Activated T-helper 2 cell treated with anti-CD3 and anti-CD28 coated beads, Interferon-gamma antibody, Interleukin-2, Interleukin-4, amounts not matched to agents 10 μg/mL and 5 μg/mL and 100 μg/mL, durations not matched to agents 14 hours and 24 hours and 36 hours (primary cell): ENCODE results near the gene SLAIN1. TPM values are rescaled to one million over a fixed set of nuclear protein-coding genes. Genes with fewer than 3 reads are reported as not detected.

Experiments used
- DNase-seq: peaks from one replicate; pipeline ENCODE4 v3.0.0; 2021; ENCODE audit warnings: low spot score
- H3K27ac Mint-ChIP-seq: one replicate; pipeline ENCODE4 v1.8.0; 2021; ENCODE audit warnings: mixed read lengths
- H3K27me3 Mint-ChIP-seq: one replicate; pipeline ENCODE4 v1.8.0; 2021; ENCODE audit warnings: low read depth, mixed read lengths
- H3K36me3 Mint-ChIP-seq: one replicate; pipeline ENCODE4 v1.8.0; 2021; ENCODE audit warnings: low read depth, mixed read lengths
- H3K4me1 Mint-ChIP-seq: one replicate; pipeline ENCODE4 v1.8.0; 2021; ENCODE audit warnings: low read depth, mixed read lengths
- H3K4me3 Mint-ChIP-seq: one replicate; pipeline ENCODE4 v1.8.0; 2021; ENCODE audit warnings: low read depth, mild to moderate bottlenecking, moderate library complexity, mixed read lengths
- H3K9me3 Mint-ChIP-seq: one replicate; pipeline ENCODE4 v1.8.0; 2021; ENCODE audit warnings: mixed read lengths
- intact Hi-C: fragments of 100-400 bp; cut with micrococcal nuclease; formaldehyde crosslinking; loops from one replicate; pipeline ENCODE4 v1.15.1; 2023
- total RNA-seq: library from RNA; stranded (reverse); gene quantifications from 2 replicates; pipeline ENCODE4 v1.2.3, GENCODE V29; 2022

The SLAIN1 gene
- total RNA-seq, 1 donor from 2014 or later, result 33.3 TPM

DNA sequence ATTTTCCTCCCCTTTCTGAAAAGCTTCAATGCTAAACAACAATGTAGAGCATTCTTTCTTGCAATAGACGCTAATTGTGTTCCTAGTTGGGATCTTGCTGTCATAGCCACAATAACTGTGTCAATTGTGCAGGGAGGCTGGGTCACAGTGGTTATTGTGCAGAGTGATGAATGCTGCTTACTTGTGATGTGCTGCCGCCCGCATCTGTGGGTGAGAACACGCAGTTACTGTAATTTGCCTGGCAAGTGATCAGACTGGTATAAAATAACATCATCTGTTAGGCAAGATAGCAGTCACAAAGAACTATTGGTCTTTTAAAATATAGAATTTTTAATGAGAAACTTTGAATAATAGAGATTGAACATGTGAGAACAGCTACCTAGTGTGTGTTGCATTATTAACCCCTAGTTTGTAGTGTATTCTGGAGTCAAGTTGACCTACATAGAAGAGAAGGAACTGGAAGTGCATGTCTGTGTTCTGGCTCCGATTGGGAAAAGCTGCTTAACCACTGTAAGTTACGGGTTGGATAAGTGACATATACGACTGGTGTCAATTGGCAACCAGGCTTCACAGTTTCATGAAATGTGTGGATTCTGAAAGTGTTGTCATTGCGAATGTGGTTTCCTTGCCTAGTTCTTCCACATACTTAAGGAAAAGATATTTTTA lies 43.6 kb downstream of the SLAIN1 start:
- no peak overlapping the region for H3K27ac Mint-ChIP-seq
- no peaks in the 10 kb centered on the region for H3K9me3 Mint-ChIP-seq
- no peaks in the 10 kb centered on the region for H3K27me3 Mint-ChIP-seq
- H3K4me3 Mint-ChIP-seq, result no peak overlapping the region
- no peak for DNase-seq
- peaks cover 34% of the 10 kb centered on the region for H3K36me3 Mint-ChIP-seq
- intact Hi-C loops, result no loop called here
- H3K4me1 Mint-ChIP-seq, result peaks cover 19% of the 10 kb centered on the region

DNA sequence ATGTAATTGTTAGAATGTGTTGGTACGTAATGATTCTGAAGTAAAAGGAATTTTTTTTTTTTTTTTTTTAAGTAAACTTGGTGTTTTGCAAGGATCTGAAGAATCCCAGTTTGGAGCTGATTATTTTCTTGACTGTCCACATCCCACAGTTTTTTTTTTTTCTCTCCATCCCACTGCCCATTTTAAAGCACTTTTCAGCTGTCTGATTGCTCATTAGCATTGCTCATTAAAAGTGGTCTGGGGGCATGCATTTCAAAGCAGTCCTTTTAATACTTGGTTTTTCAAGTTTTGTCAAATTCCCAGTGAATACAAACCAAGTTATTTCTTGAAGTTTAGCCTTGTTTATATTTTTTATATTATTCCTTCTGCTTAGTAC lies 44.1 kb downstream of the SLAIN1 start:
- Mint-ChIP-seq H3K27ac (no peak overlapping the region), H3K4me1 (peaks cover 19% of the 10 kb centered on the region), H3K27me3 (no peaks in the 10 kb centered on the region), H3K4me3 (no peak overlapping the region), H3K36me3 (peaks cover 39% of the 10 kb centered on the region), H3K9me3 (no peaks in the 10 kb centered on the region)
- DNase-seq, result no peak
- intact Hi-C loops, result no loop called here

- DNase-seq, result no peak
- Mint-ChIP-seq H3K36me3 (peaks cover 47% of the 10 kb centered on the region), H3K27ac (no peak overlapping the region), H3K9me3 (no peaks in the 10 kb centered on the region), H3K4me3 (no peak overlapping the region), H3K27me3 (no peaks in the 10 kb centered on the region), H3K4me1 (peaks cover 19% of the 10 kb centered on the region)
- intact Hi-C loops, result no loop called here
Observed at GRCh38 chr13:77742801-77743200, 45.3 kb downstream of the SLAIN1 start.

DNA sequence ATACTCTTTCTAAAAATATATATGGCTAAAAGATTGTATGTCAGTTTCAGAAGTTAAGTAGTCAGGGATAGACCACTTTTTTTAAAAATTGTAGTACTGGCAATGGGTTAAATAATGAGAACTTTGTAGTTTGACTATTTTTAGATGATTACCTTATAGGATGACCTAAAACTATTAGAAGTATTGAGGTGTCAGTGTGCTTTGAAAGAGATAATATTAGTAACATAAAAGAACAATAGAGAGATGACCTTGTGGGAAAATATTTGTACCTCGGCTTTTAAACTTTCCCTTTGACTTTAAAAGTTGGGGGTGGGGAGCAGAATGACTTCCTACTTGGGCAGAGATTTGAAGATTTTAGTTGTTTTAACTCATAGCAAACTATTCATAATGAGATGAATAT lies 48.3 kb downstream of the SLAIN1 start:
- no peak overlapping the region for H3K4me3 Mint-ChIP-seq
- H3K4me1 Mint-ChIP-seq, result peaks cover 12% of the 10 kb centered on the region
- no peak overlapping the region for H3K27ac Mint-ChIP-seq
- DNase-seq, result no peak
- H3K27me3 Mint-ChIP-seq, result no peaks in the 10 kb centered on the region
- intact Hi-C loops, result no loop called here
- no peaks in the 10 kb centered on the region for H3K9me3 Mint-ChIP-seq
- H3K36me3 Mint-ChIP-seq, result peaks cover 41% of the 10 kb centered on the region

- Mint-ChIP-seq H3K9me3 (no peaks in the 10 kb centered on the region), H3K36me3 (peaks cover 36% of the 10 kb centered on the region), H3K27ac (no peak overlapping the region), H3K27me3 (no peaks in the 10 kb centered on the region), H3K4me3 (no peak overlapping the region), H3K4me1 (peaks cover 19% of the 10 kb centered on the region)
- intact Hi-C loops, result no loop called here
- DNase-seq, result no peak
Observed at GRCh38 chr13:77749344-77749880, 51.9 kb downstream of the SLAIN1 start.

DNA sequence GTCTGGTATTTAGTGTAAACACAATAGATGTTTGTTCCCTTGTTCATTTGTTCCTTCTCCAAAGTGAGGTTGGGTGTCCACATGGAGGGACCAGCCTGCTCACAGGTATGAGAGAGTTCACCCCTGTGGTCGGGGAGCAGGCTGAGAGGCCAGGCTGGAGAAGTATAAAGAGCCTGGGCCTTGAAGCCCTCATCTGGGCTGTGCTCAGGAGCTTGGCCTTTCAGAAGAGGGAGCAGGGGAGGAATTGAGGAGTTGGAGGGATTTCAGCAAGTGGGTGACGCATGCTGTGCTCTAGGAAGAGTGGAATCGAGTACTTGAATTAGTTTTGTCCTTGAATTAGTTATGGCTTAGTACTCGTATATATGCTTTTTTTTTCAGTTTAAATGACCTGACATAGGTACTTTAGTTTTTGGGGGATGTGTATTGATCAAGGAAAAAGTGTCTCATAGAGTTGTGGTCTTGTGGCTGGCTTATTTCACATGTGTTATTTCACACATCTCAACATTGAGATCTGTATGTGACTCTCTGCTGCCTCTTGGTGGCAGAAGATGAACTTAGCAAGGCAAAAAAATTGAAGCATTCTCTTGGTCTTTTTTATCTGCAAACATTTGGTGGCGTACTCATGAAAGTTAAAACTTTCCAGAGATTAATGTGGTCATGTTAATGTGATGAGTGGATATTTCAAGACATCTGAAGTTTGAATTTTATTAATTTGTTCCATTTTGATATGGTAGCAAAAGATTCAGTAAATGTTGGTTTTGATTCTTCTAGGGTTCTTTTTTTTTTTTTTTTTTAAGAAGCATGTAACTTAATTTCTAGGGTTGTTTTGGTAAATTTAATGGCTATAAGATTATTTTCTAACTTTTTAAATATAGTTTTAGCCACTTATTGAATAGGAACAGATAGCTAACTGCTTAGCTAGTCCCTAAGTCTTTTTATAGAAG lies 54.3 kb downstream of the SLAIN1 start:
- peaks cover 21% of the 10 kb centered on the region for H3K36me3 Mint-ChIP-seq
- DNase-seq, result peak; percentile 23
- H3K4me3 Mint-ChIP-seq, result no peak overlapping the region
- no peak overlapping the region for H3K27ac Mint-ChIP-seq
- intact Hi-C loops, result loop anchor here (1.0 to 5.0 kb wide), 4 partner anchors 15 to 274 kb away; no protein-coding TSS in a partner anchor
- H3K27me3 Mint-ChIP-seq, result no peaks in the 10 kb centered on the region
- H3K9me3 Mint-ChIP-seq, result no peaks in the 10 kb centered on the region
- peaks cover 18% of the 10 kb centered on the region for H3K4me1 Mint-ChIP-seq

DNA sequence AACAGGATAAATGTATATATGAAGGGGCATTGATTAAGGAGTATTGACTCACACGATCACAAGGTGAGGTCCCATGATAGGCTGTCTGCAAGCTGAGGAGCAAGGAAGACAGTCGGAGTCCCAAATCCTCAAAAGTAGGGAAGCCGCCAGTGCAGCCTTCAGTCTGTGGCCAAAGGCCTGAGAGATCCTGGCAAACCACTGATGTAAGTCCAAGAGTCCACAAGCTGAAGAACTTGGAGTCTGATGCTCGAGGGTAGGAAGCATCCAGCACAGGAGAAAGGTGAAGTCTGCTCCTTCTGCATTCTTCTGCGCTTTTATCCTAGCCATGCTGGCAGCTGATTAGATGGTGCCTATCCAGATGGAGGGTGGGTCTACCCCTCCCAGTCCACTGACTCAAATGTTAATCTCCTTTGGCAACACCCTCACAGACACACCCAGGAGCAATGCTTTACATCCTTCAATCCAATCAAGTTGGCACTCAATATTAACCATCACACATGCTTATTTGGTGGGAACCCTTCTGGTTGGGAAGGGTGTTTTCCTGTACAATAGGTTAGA lies 55.1 kb downstream of the SLAIN1 start:
- H3K36me3 Mint-ChIP-seq, result peaks cover 20% of the 10 kb centered on the region
- peaks cover 18% of the 10 kb centered on the region for H3K4me1 Mint-ChIP-seq
- intact Hi-C loops, result loop anchor here (1.0 to 5.0 kb wide), 3 partner anchors 56 to 275 kb away; no protein-coding TSS in a partner anchor
- no peaks in the 10 kb centered on the region for H3K27me3 Mint-ChIP-seq
- H3K9me3 Mint-ChIP-seq, result no peaks in the 10 kb centered on the region
- no peak overlapping the region for H3K27ac Mint-ChIP-seq
- no peak for DNase-seq
- no peak overlapping the region for H3K4me3 Mint-ChIP-seq

- Mint-ChIP-seq H3K36me3 (peaks cover 68% of the 10 kb centered on the region), H3K4me1 (peaks cover 3% of the 10 kb centered on the region), H3K4me3 (no peak overlapping the region), H3K9me3 (peaks cover 5% of the 10 kb centered on the region), H3K27ac (no peak overlapping the region), H3K27me3 (no peaks in the 10 kb centered on the region)
- DNase-seq, result no peak
- intact Hi-C loops, result no loop called here
Observed at GRCh38 chr13:77760893-77761292, 63.4 kb downstream of the SLAIN1 start.

DNA sequence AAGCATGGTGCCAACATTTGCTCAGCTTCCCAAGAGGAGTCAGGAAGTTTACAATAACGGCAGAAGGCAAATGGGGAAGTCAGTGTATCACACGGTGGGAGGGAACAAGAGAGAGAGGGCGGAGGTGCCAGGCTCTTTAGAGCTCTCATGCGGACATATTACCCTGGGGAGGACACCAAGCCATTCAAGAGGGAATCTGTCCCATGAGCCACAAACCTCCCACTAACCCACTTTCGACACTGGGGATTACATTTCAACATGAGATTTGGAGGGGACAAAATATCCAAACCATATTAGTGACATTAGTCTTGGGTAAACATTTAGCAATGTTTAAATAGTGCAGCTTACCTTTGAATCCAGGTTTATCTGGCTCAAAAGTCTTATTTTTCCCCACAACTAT lies 69.9 kb downstream of the SLAIN1 start:
- Mint-ChIP-seq H3K4me3 (no peak overlapping the region), H3K4me1 (no peaks in the 10 kb centered on the region), H3K27me3 (no peaks in the 10 kb centered on the region), H3K27ac (no peak overlapping the region), H3K36me3 (peaks cover 58% of the 10 kb centered on the region), H3K9me3 (peaks cover 17% of the 10 kb centered on the region)
- no peak for DNase-seq
- intact Hi-C loops, result no loop called here

GRCh38 chr13:77774181-77774580 lies 76.7 kb downstream of the SLAIN1 start:
- intact Hi-C loops, result no loop called here
- Mint-ChIP-seq H3K4me3 (no peak overlapping the region), H3K27me3 (no peaks in the 10 kb centered on the region)

DNA sequence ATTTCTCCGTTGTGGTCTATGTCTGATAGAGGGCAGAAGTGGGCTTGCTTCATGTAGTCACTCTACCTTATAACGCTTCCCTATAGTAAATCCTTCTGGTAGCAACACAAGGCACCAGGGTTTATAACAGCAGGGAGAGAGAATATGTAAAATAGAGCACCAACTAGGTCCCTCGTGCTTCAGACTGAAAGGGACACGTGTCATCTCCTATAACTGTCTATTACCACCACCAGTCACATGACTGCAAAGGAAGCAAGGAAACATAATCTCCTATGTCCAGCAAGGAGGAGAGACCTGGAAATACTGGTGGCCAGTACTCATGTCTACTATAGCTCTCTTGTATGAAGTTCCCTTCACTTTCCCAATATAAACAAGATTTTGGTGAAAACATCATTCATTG lies 79.2 kb downstream of the SLAIN1 start:
- Mint-ChIP-seq H3K27ac (no peak overlapping the region), H3K4me3 (no peak overlapping the region), H3K27me3 (no peaks in the 10 kb centered on the region), H3K36me3 (no peaks in the 10 kb centered on the region), H3K4me1 (peaks cover 10% of the 10 kb centered on the region), H3K9me3 (no peaks in the 10 kb centered on the region)
- intact Hi-C loops, result no loop called here
- no peak for DNase-seq

More at GRCh38 chr13:77774181-77774580, 76.7 kb downstream of the SLAIN1 start:
- DNase-seq, result no peak
- H3K36me3 Mint-ChIP-seq, result peaks cover 8% of the 10 kb centered on the region
- no peak overlapping the region for H3K27ac Mint-ChIP-seq
- no peaks in the 10 kb centered on the region for H3K4me1 Mint-ChIP-seq
- H3K9me3 Mint-ChIP-seq, result peaks cover 8% of the 10 kb centered on the region

- no peak for DNase-seq
- peak overlapping the region; percentile 5 for H3K27ac Mint-ChIP-seq
- no peaks in the 10 kb centered on the region for H3K36me3 Mint-ChIP-seq
- no peak overlapping the region for H3K4me3 Mint-ChIP-seq
- peaks cover 10% of the 10 kb centered on the region for H3K4me1 Mint-ChIP-seq
- peaks cover 4% of the 10 kb centered on the region for H3K27me3 Mint-ChIP-seq
- H3K9me3 Mint-ChIP-seq, result no peaks in the 10 kb centered on the region
- intact Hi-C loops, result loop anchor here (1.0 to 10.0 kb wide), 2 partner anchors 245 to 342 kb away; no protein-coding TSS in a partner anchor
Observed at GRCh38 chr13:77779552-77780272, 82.2 kb downstream of the SLAIN1 start.
